BJ (cell line): Measurements from ENCODE around the gene PSME1. TPM values are rescaled to one million over a fixed set of nuclear protein-coding genes. Genes with fewer than 3 reads are reported as not detected.

Source experiments
- CTCF ChIA-PET: fragments of 350-600 bp; formaldehyde crosslinking; extraction: SDS; loops from one replicate; lab custom pipeline; 2021; ENCODE audit warnings: antibody characterized with exemption, inconsistent platforms; lab: Yijun Ruan, JAX
- POLR2A ChIA-PET: fragments of 300-600 bp; sonication (Branson Sonifier 250); formaldehyde crosslinking; extraction: SDS; loops from one replicate; lab custom pipeline; 2021; ENCODE audit warnings: antibody characterized with exemption; lab: Charles Lee
- DNase-seq: peaks from one replicate; pipeline ENCODE4 v3.0.0-alpha.2; 2011; ENCODE audit warnings: low read depth
- H3K27me3 ChIP-seq: 2 replicates; pipeline ENCODE4 v1.6.0; 2011; ENCODE audit warnings: low read length; ENCODE audit not compliant: control insufficient read depth, insufficient read depth
- H3K36me3 ChIP-seq: 2 replicates; pipeline ENCODE4 v1.5.1; 2011; ENCODE audit warnings: low read length; ENCODE audit not compliant: control insufficient read depth, insufficient read depth
- H3K4me3 ChIP-seq: 2 replicates; pipeline ENCODE4 v1.5.1; 2011; ENCODE audit warnings: low read depth, mild to moderate bottlenecking, control low read depth, low read length
- polyA plus RNA-seq: library from polyadenylated mRNA; depleted of rRNA; stranded (reverse); fragments of >200 nt; gene quantifications from 2 replicates; pipeline ENCODE4 v1.2.3, GENCODE V29; 2011
- TF ChIP-seq, protein P1 (sequence below): IDR thresholded peaks from 2 replicates; pipeline ENCODE4 v1.5.1; 2011; ENCODE audit warnings: low read depth, mild to moderate bottlenecking, control low read depth, inconsistent platforms, low read length, moderate library complexity; ENCODE audit not compliant: insufficient read depth

Gene PSME1
- polyA plus RNA-seq, 1 experiment, result 106 TPM

DNA sequence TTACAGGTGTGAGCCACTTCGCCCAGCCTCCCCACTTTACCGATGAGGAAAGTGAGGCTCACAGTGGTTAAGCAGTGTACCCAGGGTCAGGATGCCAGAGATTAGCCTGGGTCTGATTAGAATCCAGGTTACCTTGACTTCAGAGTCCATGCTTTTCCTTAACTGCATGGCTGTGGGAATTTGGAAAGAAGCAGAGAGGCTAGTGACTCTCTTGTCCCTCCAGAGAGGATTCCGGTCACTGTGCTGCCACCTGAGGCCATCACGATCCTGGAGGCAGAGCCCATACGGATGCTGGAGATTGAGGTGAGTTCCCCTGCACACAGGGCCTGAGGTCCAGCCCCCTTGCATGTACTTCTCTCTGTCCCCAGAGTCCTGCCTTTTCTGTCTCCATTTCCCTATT is 40.6 kb downstream of the PSME1 start:
- Histone ChIP-seq H3K36me3 (peaks cover 41% of the 10 kb centered on the region), H3K27me3 (no peaks in the 10 kb centered on the region), H3K4me3 (no peak overlapping the region)
- ChIA-PET POLR2A (interaction anchor here (0.6 kb wide), 1 partner anchor 1205 kb away, joined by 6 read pairs; no protein-coding TSS in a partner anchor), CTCF (interaction anchor here (1.1 to 1.6 kb wide), 2 partner anchors 15 to 131 kb away, joined by 4 to 5 read pairs; partner anchors contain the start of gene IRF9)
- TF ChIP-seq, protein P1, sequence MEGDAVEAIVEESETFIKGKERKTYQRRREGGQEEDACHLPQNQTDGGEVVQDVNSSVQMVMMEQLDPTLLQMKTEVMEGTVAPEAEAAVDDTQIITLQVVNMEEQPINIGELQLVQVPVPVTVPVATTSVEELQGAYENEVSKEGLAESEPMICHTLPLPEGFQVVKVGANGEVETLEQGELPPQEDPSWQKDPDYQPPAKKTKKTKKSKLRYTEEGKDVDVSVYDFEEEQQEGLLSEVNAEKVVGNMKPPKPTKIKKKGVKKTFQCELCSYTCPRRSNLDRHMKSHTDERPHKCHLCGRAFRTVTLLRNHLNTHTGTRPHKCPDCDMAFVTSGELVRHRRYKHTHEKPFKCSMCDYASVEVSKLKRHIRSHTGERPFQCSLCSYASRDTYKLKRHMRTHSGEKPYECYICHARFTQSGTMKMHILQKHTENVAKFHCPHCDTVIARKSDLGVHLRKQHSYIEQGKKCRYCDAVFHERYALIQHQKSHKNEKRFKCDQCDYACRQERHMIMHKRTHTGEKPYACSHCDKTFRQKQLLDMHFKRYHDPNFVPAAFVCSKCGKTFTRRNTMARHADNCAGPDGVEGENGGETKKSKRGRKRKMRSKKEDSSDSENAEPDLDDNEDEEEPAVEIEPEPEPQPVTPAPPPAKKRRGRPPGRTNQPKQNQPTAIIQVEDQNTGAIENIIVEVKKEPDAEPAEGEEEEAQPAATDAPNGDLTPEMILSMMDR, result no peak
- DNase-seq, result no peak

DNA sequence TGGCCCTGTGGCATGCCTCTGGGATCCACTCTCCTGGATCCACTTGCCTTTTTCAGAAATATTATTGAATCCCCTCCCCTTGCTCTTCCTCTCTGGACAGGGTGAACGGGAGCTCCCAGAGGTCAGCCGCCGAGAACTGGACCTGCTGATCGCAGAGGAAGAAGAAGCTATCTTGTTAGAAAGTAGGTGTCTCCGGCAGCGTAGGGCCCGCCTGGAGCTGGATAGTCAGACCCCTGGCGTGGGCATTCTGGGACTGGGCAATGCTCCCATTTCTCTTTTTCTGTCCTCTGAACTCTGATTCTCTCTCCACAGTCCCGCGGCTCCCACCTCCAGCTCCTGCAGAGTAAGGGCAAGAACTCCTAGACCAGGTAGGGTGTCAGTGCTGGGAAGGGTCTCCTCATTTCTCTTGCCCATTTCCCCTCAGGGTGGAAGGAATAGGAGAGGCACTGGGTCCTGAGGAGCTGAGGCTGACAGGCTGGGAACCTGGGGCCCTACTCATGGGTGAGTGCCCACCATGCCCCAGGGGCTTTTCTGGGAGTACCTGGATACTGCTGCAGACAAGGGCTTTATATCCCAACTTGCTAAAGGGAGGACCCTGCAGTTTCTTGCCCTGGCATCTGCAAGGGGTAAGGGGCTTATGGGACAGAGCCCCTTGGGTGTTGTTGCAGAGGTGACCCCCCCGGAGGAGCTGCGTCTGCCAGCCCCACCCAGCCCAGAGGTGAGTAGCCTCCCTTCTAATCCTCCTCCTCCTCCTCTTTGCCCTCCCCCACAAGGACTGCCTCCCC is 41.2 kb downstream of the PSME1 start:
- no peak overlapping the region for H3K4me3 ChIP-seq
- no peaks in the 10 kb centered on the region for H3K27me3 ChIP-seq
- TF ChIP-seq, protein P1, result no peak
- no peak for DNase-seq
- POLR2A ChIA-PET, result no interaction called here
- CTCF ChIA-PET, result interaction anchor here (0.9 to 1.1 kb wide), 2 partner anchors 16 to 130 kb away, joined by 3 to 4 read pairs; partner anchors contain the start of gene IRF9
- H3K36me3 ChIP-seq, result peaks cover 43% of the 10 kb centered on the region

DNA sequence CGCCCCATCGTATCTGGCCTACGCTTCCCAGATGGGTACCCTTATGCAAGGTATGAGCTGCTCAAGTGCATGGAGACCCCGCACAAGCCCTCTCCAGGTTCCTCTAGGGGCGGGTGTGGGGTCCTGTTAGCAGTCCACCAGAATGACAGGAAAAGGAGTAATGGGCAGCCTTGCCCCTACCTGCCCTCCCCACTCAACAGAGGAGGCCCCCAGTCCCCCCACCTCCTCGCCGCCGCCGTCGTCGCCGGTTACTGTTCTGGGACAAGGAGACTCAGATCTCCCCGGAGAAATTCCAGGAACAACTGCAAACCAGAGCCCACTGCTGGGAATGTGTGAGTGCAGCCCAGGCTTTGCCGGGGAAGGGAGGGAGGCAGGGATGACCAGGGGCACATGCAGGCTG is 41.9 kb downstream of the PSME1 start:
- CTCF ChIA-PET, result interaction anchor here (1.1 kb wide), 1 partner anchor 129 kb away, joined by 4 read pairs; no protein-coding TSS in a partner anchor
- POLR2A ChIA-PET, result no interaction called here
- DNase-seq, result no peak
- TF ChIP-seq, protein P1, result no peak
- Histone ChIP-seq H3K4me3 (no peak overlapping the region), H3K36me3 (peaks cover 46% of the 10 kb centered on the region), H3K27me3 (no peaks in the 10 kb centered on the region)

DNA sequence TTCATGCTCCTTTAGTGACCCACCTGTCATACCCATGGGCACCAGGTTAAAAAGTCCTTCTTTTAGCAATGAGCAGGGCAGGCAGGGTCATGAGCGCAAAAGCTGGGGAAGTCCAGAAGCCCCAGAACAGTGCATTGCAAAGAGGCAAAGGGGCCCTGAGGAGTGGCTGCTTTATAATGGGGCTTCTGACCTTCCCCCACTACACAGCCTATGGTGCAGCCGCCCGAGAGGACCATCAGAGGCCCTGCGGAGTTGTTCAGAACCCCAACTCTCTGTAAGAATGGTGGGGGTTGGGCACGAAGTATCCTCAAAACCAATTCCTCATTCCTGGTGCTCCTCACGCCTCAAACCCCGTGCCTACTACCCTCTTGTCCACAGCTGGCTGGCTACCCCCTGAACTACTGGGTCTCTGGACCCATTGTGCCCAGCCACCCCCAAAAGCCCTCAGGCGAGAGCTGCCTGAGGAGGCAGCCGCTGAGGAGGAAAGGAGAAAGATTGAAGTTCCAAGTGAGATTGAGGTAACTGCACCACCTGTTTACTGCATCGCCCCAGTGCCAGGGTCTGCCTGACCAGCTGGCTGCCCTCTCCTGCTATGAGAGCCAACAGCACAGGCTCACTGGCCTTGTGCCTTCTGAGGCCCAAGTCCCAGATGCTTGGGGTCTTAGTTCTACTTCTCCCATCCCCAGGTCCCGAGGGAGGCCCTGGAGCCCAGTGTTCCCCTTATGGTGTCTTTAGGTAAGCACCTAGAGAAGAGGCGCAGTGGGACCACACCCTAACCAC is 42.6 kb downstream of the PSME1 start:
- no peaks in the 10 kb centered on the region for H3K27me3 ChIP-seq
- POLR2A ChIA-PET, result interaction anchor here (0.6 kb wide), 1 partner anchor 618 kb away, joined by 4 read pairs; no protein-coding TSS in a partner anchor
- CTCF ChIA-PET, result interaction anchor here (0.8 to 3.1 kb wide), 6 partner anchors 9 to 131 kb away, joined by 3 to 14 read pairs (median 4); partner anchors contain the start of genes CIDEB, IRF9, PSME2 and TINF2
- TF ChIP-seq, protein P1, result no peak
- H3K36me3 ChIP-seq, result peaks cover 44% of the 10 kb centered on the region
- DNase-seq, result no peak
- no peak overlapping the region for H3K4me3 ChIP-seq
